Measurements from ENCODE around the gene SLC6A13.
"Not testable (repeated sequence)": the region's sequence is repeated elsewhere in the genome, so short reads cannot be mapped to it uniquely, and the experiment has no call there.

SLC6A13 gene

DNA sequence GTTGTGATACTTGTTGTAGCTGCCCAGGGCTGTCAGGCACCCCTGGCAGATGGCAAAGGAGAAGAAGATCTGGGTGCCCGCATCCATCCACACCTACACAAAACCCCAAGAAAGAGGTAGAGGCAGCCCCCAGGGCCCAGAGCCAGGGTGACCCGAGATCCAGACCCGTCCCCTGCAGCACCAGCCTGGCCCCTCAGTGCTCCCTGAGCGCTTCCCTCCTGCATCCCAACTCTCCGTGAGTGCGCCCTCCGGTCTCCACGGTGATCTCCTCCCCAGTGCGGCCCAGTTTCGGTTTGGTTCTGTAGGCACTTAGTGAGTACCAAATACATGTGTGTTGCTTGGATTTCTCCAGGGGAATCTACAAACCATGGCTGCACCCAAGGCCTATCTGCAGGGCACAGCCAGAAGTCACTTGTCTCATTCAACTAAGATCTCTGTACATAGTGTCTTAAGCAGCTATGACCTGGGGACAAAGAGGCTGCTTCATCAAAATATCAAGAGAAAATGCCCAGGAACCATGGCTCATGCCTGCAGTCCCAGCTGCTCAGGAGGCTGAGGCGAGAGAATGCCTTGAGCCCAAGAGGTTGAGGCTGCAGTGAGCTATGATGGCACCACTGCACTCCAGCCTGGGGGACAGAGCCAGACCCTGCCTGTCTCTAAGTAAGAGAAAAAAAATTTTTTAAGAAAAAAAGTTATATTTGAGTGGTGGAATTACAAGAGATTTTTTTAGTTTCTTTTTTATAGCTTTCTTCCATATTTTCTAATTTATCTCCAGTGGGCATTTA, 64.5 kb downstream of the SLC6A13 start:
- no peak for DNase-seq (ENCODE audit: low read depth)

- no peak for DNase-seq (ENCODE audit: low read depth)
Observed at GRCh38 chr12:197347-197746, 65.3 kb downstream of the SLC6A13 start.

- DNase-seq (ENCODE audit: low read depth) = no peak
Observed at GRCh38 chr12:196436-196835, 66.2 kb downstream of the SLC6A13 start.

- DNase-seq (ENCODE audit: low read depth) = no peak
Observed at GRCh38 chr12:195951-196350, 66.7 kb downstream of the SLC6A13 start.

- no peak for DNase-seq (ENCODE audit: low read depth)
Observed at GRCh38 chr12:195156-195555, 67.5 kb downstream of the SLC6A13 start.

DNA sequence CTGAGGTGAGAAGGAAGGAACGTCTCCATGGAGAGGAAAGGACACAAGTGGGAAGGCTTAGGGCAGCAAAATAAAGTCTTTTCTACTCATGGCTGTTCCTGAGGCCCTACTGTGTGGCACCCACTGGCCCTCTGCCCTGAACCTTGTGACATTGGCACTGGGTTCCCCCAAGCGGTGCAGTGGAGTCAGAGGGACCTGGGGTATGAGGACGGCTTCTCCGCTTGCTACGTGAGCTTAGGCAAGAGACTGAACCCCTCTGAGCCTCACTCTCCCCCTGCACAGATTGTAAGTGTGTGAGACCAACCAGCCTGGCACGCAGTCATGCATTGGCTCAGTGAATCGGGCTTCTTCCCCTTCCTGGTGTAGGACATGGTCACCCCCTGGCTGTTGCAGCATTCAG, 68.4 kb downstream of the SLC6A13 start:
- no peak for DNase-seq (ENCODE audit: low read depth)

DNA sequence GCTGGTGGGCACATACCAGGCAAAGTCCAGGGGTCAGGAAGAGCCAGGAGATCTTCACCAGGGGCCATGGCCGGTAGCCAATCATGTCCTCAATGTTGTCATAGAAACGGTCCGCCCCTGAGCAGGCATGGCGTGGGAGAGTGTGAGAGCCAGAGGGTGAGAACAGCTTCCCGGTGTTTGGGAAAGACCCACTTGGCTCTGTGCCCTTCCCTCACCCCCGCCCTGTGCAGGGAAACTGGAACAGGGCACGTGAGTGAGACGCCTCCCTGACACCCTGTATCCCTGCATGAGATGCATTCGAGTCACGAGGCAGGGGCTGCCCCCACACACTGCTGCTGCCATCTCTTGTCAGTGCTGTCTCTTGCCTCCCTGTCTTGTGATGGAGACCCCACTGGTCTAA, 69.4 kb downstream of the SLC6A13 start:
- no peak for DNase-seq (ENCODE audit: low read depth)

- DNase-seq (ENCODE audit: low read depth) = no peak
Observed at GRCh38 chr12:191541-191940, 71.1 kb downstream of the SLC6A13 start.

DNA sequence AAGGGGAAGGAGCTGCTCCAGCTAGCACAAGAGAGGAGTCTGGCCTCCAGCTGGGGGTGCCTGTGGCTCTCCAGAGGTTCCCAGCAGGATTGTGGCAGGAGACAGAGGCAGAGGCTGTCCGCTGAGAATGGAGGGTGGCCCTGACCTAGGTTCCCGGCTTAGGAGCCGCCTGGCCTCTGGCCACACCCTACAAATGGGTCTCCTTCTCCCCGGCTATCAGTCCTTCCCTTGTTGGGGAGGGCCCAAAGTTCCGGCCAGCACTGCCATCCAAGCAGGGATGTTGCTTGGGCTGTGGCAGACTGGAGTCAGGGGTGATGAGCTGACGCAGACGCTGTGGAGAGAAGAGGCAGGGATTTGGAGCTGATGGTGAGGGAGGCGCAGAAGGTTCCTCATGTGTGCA, 71.8 kb downstream of the SLC6A13 start:
- no peak for DNase-seq (ENCODE audit: low read depth)

GRCh38 chr12:189622-189962, 73.0 kb downstream of the SLC6A13 start:
- DNase-seq (ENCODE audit: low read depth) = no peak

GRCh38 chr12:188910-189621, 73.6 kb downstream of the SLC6A13 start:
- DNase-seq (ENCODE audit: low read depth) = peak; percentile 5

GRCh38 chr12:187986-188909, 74.4 kb downstream of the SLC6A13 start:
- not testable (repeated sequence) for DNase-seq (ENCODE audit: low read depth)

GRCh38 chr12:186006-186625, 76.5 kb downstream of the SLC6A13 start:
- no peak for DNase-seq (ENCODE audit: low read depth)

DNA sequence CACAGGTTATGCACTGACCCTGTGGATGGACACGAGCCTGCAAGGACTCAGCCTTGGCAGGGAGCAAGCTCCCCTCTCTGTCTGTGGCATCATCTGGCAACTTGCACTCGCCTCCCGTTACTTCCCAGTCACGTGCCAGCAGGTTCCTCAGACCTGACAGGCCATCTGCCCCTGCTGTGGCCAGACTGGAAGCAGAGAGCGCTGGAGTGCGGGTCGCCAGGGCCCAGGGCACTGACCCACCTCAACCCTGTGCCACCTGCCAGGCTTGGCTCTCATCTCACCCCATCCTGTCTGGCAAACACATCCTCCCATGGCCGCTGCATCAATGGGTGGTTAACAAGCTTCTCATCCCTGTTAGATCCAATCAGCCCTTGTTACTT, 77.1 kb downstream of the SLC6A13 start:
- no peak for DNase-seq (ENCODE audit: low read depth)

DNA sequence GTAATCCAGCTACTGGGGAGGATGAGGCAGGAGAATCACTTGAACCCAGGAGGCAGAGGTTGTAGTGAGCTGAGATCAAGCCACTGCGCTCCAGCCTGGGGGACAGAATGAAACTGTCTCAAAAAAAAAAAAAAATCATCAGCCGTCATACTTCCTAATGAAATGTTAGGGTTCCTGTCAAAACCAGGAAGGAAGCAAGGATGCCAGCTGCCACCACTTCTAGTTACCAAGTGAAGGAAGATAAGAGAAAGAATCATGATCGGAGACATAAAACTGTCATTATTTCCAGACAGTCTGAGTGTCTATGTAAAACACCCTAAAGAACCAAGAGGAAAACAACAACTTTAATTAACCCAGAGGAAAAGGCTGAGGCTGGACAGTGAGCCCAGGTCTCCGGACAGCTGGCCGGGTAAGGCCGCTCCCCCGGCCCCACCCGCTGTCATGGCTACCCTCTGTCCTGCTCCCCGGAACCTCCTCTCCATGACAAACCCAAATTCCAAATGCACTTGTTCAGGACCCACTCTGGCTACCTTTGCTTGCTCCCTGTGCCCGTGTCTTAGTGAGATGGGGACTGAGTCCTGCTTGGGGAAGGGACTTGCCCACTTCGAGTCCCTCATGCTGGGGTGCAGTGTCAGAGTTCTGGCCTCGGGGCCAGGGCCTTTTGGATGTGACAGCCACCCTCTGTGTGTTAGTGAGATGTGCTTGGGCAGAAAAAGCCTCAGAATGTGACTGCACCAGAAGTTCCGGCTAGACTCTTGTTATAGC, 77.6 kb downstream of the SLC6A13 start:
- DNase-seq (ENCODE audit: low read depth) = no peak

DNA sequence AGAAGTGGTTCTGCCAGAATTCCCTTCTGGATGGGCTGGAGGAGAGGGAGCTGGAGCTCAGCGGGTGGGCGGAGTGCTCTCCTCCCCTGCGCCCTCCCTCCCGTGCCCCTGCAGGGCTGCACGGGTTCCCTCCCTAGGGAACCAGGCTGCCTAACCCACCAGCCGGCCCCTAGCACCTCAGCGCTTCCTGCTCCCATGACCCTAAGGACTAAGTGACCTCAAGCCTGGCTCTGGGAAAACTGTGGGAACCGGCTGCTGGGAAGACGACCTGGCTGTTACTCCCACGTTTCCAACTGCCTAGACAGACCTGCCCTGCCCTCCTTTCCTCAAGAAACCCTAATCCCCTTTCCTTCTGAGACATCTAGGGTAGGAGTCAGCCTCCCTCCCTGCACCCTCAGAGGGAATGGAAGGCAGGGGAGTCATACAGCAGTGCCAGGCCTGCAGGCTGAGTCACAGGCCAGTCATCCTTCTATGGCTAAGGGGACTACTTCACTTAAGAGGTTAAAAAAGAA, 80.2 kb downstream of the SLC6A13 start:
- no peak for DNase-seq (ENCODE audit: low read depth)

DNA sequence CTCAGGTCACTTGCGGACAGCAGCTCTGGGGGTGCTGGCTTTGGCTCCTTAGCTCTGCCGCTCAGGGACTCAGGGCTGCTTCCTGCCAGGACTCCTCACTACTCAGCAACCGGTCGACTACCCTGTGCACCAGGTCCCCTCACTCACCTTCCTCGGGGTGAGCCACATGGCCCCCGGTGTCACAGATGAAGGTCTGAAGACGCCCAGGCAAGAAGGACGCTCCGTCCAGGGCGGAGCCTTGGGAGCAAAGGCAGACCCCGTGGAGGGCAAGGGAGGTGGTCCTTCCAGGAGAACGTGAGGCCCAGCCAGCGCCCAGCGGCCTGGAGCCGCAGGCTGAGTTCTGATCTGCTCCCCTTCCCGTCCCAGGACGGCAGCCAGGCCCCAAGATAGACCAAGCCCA, 80.7 kb downstream of the SLC6A13 start:
- no peak for DNase-seq (ENCODE audit: low read depth)

GRCh38 chr12:180445-180844, 82.2 kb downstream of the SLC6A13 start:
- DNase-seq (ENCODE audit: low read depth) = no peak

DNA sequence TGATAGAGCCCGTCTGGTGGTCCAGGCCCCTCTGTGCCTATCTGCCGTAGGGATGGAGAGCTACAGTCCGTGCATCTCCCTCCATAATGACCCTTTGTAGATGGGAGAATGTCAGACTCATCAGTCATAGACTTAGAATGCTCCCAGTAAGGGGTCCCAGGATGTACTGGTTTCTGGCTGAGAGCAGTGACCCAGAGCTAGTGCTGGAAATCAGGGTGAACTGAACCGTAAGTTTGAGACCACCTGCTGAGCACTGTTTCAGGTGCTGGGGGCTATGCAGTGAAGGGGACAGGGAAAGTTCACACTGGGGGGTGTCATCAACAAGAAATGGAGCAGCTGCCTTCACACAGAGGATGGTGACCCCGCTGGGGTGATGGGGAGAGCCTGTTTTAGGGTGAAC, 82.8 kb downstream of the SLC6A13 start:
- no peak for DNase-seq (ENCODE audit: low read depth)

DNA sequence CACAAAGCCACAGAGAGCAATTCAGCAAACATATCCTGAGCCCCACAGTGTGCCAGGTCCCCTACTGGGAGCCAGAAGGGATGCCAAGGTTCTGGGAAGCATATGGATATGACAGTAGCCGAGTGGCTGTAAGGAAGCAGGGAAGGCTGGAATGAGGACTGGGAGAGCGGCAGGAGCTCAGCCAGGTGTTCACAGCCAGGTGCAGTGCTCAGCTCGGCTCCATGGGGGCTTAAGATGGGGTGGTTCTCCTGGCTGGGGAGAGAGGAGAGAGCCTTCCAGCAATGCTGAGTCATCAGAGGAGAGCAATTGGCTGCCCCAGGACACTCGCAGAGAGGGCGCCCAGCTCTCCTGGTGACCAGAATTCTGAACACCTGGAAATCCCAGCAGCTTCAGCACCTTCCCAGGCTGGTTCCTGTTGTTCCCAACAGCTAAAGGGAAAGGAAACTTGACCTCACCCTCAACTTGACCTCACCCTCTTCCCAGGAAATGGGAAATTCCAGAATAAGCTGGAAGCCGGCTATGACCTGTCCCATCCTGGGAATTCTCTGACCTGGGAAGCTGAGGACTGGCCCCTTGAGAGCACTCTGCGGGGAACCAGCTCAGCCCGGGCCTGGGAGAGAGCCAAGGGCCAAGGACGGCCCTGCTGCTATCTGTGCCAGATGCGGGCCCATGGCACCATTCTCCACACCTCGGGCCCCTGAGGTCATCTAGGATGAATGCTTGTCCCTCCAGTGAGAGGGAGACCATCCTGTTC, 83.3 kb downstream of the SLC6A13 start:
- DNase-seq (ENCODE audit: low read depth) = no peak

DNA sequence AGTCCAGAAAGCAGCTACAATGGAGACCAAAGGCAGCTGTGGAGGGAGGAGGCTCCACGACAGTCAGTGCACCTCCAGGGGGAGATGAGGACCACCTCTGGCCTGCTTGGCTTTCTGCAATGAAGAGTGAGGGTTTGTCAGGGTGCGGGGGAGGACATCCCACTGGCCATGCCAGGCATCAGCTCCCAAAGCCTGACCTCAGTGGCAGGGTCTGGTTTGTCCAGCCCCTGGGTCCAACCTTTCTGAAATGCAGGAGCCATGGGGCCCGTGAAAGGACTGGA, 83.9 kb downstream of the SLC6A13 start:
- no peak for DNase-seq (ENCODE audit: low read depth)

Data from stimulated activated CD8-positive, alpha-beta memory T cell treated with anti-CD3 and anti-CD28 coated beads, Interleukin-12 subunit alpha, Interleukin-12 subunit beta, amount 100 ng/mL, for 4 hours (primary cell).